ENCODE results near the gene SLC7A5. TPM values are rescaled to one million over a fixed set of nuclear protein-coding genes. Genes with fewer than 3 reads are reported as not detected.
"Not testable (repeated sequence)": the region's sequence is repeated elsewhere in the genome, so short reads cannot be mapped to it uniquely, and the experiment has no call there.

Gene SLC7A5
- total RNA-seq, 2 donors from 2014 or later, result 374 to 588 TPM

- no peak for TF ChIP-seq CTCF (conservative IDR thresholded peaks at IDR 0.05)
- DNase-seq, result no peak
- H3K27me3 Mint-ChIP-seq (ENCODE audit: insufficient read depth), result no peaks in the 10 kb centered on the region
- no peaks in the 10 kb centered on the region for H3K9me3 Mint-ChIP-seq
- H3K9me3 ChIP-seq (ENCODE audit: control insufficient read depth, low read length), result no peaks in the 10 kb centered on the region
- no peak overlapping the region for H3K9ac ChIP-seq (ENCODE audit: extremely low read depth, low read length, poor library complexity, severe bottlenecking)
- WGBS, 2 experiments (ENCODE audit: insufficient coverage in 1 of 2, insufficient read length in 1 of 2), result 93 to 95% methylated on average over 12 to 17 of the region's 17 CpGs
- H3K27ac Mint-ChIP-seq, result no peak overlapping the region
- no peak overlapping the region for H3K4me3 ChIP-seq (ENCODE audit: low read length)
- H3K4me1 Mint-ChIP-seq, result no peaks in the 10 kb centered on the region
- H3K4me1 ChIP-seq (ENCODE audit: control insufficient read depth, insufficient read depth, low read length), result no peaks in the 10 kb centered on the region
- H3K36me3 ChIP-seq (ENCODE audit: control insufficient read depth, insufficient read depth, low read length), result no peaks in the 10 kb centered on the region
- no peaks in the 10 kb centered on the region for H3K27me3 ChIP-seq (ENCODE audit: control insufficient read depth, insufficient read depth, low read length, poor library complexity, severe bottlenecking)
- H3K27ac ChIP-seq (ENCODE audit: low read depth, low read length), result no peak overlapping the region
- H3K36me3 Mint-ChIP-seq (ENCODE audit: low read depth), result no peaks in the 10 kb centered on the region
- no peak overlapping the region for H3K4me3 Mint-ChIP-seq
Measured at GRCh38 chr16:87790292-87791100, 78.8 kb downstream of the SLC7A5 start.

- no peak overlapping the region for H3K27ac ChIP-seq (ENCODE audit: low read depth, low read length)
Measured at GRCh38 chr16:87789437-87790291, 79.6 kb downstream of the SLC7A5 start.

GRCh38 chr16:87788730-87789436 is 80.4 kb downstream of the SLC7A5 start:
- not testable (repeated sequence) for H3K27ac Mint-ChIP-seq; H3K4me1 Mint-ChIP-seq; H3K27me3 ChIP-seq (ENCODE audit: control insufficient read depth, insufficient read depth, low read length, poor library complexity, severe bottlenecking); H3K27ac ChIP-seq (ENCODE audit: low read depth, low read length); DNase-seq; H3K27me3 Mint-ChIP-seq (ENCODE audit: insufficient read depth); H3K9ac ChIP-seq (ENCODE audit: extremely low read depth, low read length, poor library complexity, severe bottlenecking); H3K36me3 ChIP-seq (ENCODE audit: control insufficient read depth, insufficient read depth, low read length); H3K4me3 ChIP-seq (ENCODE audit: low read length); H3K9me3 ChIP-seq (ENCODE audit: control insufficient read depth, low read length); H3K4me3 Mint-ChIP-seq; H3K9me3 Mint-ChIP-seq; H3K4me1 ChIP-seq (ENCODE audit: control insufficient read depth, insufficient read depth, low read length); H3K36me3 Mint-ChIP-seq (ENCODE audit: low read depth)
- 91 to 93% methylated on average over 8 to 9 of the region's 10 CpGs for whole genome bisulfite sequencing, 2 experiments (ENCODE audit: insufficient coverage in 1 of 2, insufficient read length in 1 of 2)

More at GRCh38 chr16:87789437-87790291, 79.6 kb downstream of the SLC7A5 start:
- Histone ChIP-seq H3K9me3 (ENCODE audit: control insufficient read depth, low read length) (no peaks in the 10 kb centered on the region), H3K9ac (ENCODE audit: extremely low read depth, low read length, poor library complexity, severe bottlenecking) (no peak overlapping the region), H3K4me1 (ENCODE audit: control insufficient read depth, insufficient read depth, low read length) (no peaks in the 10 kb centered on the region), H3K36me3 (ENCODE audit: control insufficient read depth, insufficient read depth, low read length) (no peaks in the 10 kb centered on the region), H3K4me3 (ENCODE audit: low read length) (no peak overlapping the region), H3K27me3 (ENCODE audit: control insufficient read depth, insufficient read depth, low read length, poor library complexity, severe bottlenecking) (no peaks in the 10 kb centered on the region)
- Mint-ChIP-seq H3K27ac (no peak overlapping the region), H3K9me3 (no peaks in the 10 kb centered on the region), H3K27me3 (ENCODE audit: insufficient read depth) (peaks cover 3% of the 10 kb centered on the region), H3K4me3 (no peak overlapping the region), H3K4me1 (no peaks in the 10 kb centered on the region), H3K36me3 (ENCODE audit: low read depth) (no peaks in the 10 kb centered on the region)
- TF ChIP-seq CTCF (conservative IDR thresholded peaks at IDR 0.05), result no peak
- no peak for DNase-seq
- WGBS, 2 experiments (ENCODE audit: insufficient coverage in 1 of 2, insufficient read length in 1 of 2), result 91 to 93% methylated on average over 14 to 20 of the region's 20 CpGs

GRCh38 chr16:87787451-87788091 is 81.7 kb downstream of the SLC7A5 start:
- H3K4me3 ChIP-seq (ENCODE audit: low read length); H3K36me3 Mint-ChIP-seq (ENCODE audit: low read depth); H3K9me3 ChIP-seq (ENCODE audit: control insufficient read depth, low read length); H3K27ac ChIP-seq (ENCODE audit: low read depth, low read length); H3K27me3 ChIP-seq (ENCODE audit: control insufficient read depth, insufficient read depth, low read length, poor library complexity, severe bottlenecking); H3K27ac Mint-ChIP-seq; DNase-seq; H3K27me3 Mint-ChIP-seq (ENCODE audit: insufficient read depth); H3K4me1 ChIP-seq (ENCODE audit: control insufficient read depth, insufficient read depth, low read length); H3K9me3 Mint-ChIP-seq; H3K4me3 Mint-ChIP-seq; H3K4me1 Mint-ChIP-seq; H3K36me3 ChIP-seq (ENCODE audit: control insufficient read depth, insufficient read depth, low read length); H3K9ac ChIP-seq (ENCODE audit: extremely low read depth, low read length, poor library complexity, severe bottlenecking): not testable (repeated sequence)
- 90 to 100% methylated on average over 2 of the region's 2 CpGs for WGBS, 2 experiments (ENCODE audit: insufficient coverage in 1 of 2, insufficient read length in 1 of 2)
